ENCODE results near the gene ELP6. TPM values are rescaled to one million over a fixed set of nuclear protein-coding genes. Genes with fewer than 3 reads are reported as not detected.
"Not testable (repeated sequence)": the region's sequence is repeated elsewhere in the genome, so short reads cannot be mapped to it uniquely, and the experiment has no call there.

ELP6 gene
- total RNA-seq, 1 experiment from 2014 or later, result 65.0 TPM

GRCh38 chr3:47464588-47464987 lies 48.9 kb downstream of the ELP6 start:
- DNase-seq (ENCODE audit: low read depth), result no peak

DNA sequence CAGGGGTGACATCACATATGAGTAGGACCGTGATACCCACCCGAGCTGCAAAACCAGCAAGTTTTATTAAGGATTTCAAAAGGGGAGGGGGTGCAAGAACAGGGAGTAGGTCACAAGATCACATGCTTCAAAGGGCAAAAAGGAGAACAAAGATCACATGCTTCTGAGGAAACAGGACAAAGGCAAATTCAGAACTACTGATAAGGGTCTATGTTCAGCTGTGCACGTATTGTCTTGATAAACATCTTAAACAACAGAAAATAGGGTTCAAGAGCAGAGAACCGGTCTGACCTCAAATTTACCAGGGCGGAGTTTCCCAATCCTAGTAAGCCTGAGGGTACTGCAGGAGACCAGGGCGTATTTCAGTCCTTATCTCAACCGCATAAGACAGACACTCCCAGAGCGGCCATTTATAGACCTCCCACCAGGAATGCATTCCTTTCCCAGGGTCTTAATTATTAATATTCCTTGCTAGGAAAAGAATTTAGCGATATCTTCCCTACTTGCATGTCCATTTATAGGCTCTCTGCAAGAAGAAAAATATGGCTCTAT lies 53.9 kb downstream of the ELP6 start:
- not testable (repeated sequence) for DNase-seq (ENCODE audit: low read depth)

- DNase-seq (ENCODE audit: low read depth), result no peak
Observed at GRCh38 chr3:47456984-47457383, 56.5 kb downstream of the ELP6 start.

GRCh38 chr3:47455806-47456452 lies 57.6 kb downstream of the ELP6 start:
- no peak for DNase-seq (ENCODE audit: low read depth)

- DNase-seq (ENCODE audit: low read depth), result no peak
Observed at GRCh38 chr3:47452453-47453215, 60.9 kb downstream of the ELP6 start.

Small RNAs within 50 kb of the gene (small RNA-seq; reads per million reads assigned to genes)
- gene AC099778.2 (not detected), gene RN7SL870P (not detected)

Other genes with a start within 250 kb of the ELP6 start
- 15.8 and 28.4 TPM in 2 replicates for gene KIF9, start 230.9 kb downstream of the ELP6 start, total RNA-seq (2014; rRNA removed; shearing (Covaris generic))
- gene KLHL18, start 230.8 kb downstream of the ELP6 start, total RNA-seq (2014; rRNA removed; shearing (Covaris generic)), result 20.4 and 26.2 TPM in 2 replicates
- 10.0 and 16.3 TPM in 2 replicates for gene PTPN23, start 132.7 kb downstream of the ELP6 start, total RNA-seq (2014; rRNA removed; shearing (Covaris generic))
- 77.5 and 96.6 TPM in 2 replicates for gene SCAP, start 37.8 kb downstream of the ELP6 start, total RNA-seq (2014; rRNA removed; shearing (Covaris generic))
- gene CSPG5, start 65.2 kb upstream of the ELP6 start, total RNA-seq (2014; rRNA removed; shearing (Covaris generic)), result 0.47 and 0.93 TPM in 2 replicates